ENCODE measurements around the gene BMX.

Gene BMX

GRCh38 chrX:15465896-15466651 is 34.5 kb upstream of the BMX start:
- Histone ChIP-seq H3K9ac (ENCODE audit: low read length) (0 out of 2 replicates have a peak overlapping the region, but pooled peaks have one; percentile 1), H3K27me3 (ENCODE audit: low read depth, low read length) (no peaks in the 10 kb centered on the region), H3K4me1 (ENCODE audit: low read length) (peaks cover 45% of the 10 kb centered on the region), H3K36me3 (replicated peaks; ENCODE audit: low read depth, low read length) (no peaks in the 10 kb centered on the region), H2AFZ (ENCODE audit: low read depth, low read length) (no peak overlapping the region), H3K4me3 (ENCODE audit: low read length) (peak overlapping the region; percentile 44), H3K4me2 (ENCODE audit: low read length) (peak overlapping the region; percentile 76), H3K27ac (ENCODE audit: low read length) (peak overlapping the region; percentile 63), H3K9me3 (ENCODE audit: insufficient read depth, low read length) (no peaks in the 10 kb centered on the region), H4K20me1 (ENCODE audit: insufficient read depth, low read length) (no peaks in the 10 kb centered on the region), H3K79me2 (ENCODE audit: low read length) (no peaks in the 10 kb centered on the region)
- TF ChIP-seq EZH2phosphoT487 (IDR thresholded peaks at IDR 0.05; ENCODE audit: low read depth) (no peak), CTCF (IDR thresholded peaks at IDR 0.05; ENCODE audit: low read depth, low read length) (peak; percentile 72)

- peaks cover 51% of the 10 kb centered on the region for H3K4me1 ChIP-seq (ENCODE audit: low read length)
- no peaks in the 10 kb centered on the region for H3K27me3 ChIP-seq (ENCODE audit: low read depth, low read length)
- no peaks in the 10 kb centered on the region for H4K20me1 ChIP-seq (ENCODE audit: insufficient read depth, low read length)
- H3K4me3 ChIP-seq (ENCODE audit: low read length), result no peak overlapping the region
- peak overlapping the region; percentile 35; the same call in 1 of the 2 replicates for H3K4me2 ChIP-seq (ENCODE audit: low read length)
- H3K9me3 ChIP-seq (ENCODE audit: insufficient read depth, low read length), result no peaks in the 10 kb centered on the region
- no peaks in the 10 kb centered on the region for H3K36me3 ChIP-seq (replicated peaks; ENCODE audit: low read depth, low read length)
- H3K9ac ChIP-seq (ENCODE audit: low read length), result no peak overlapping the region; the same call in 1 of the 2 replicates
- peak overlapping the region; percentile 65 for H2AFZ ChIP-seq (ENCODE audit: low read depth, low read length)
- H3K27ac ChIP-seq (ENCODE audit: low read length), result no peak overlapping the region
- peak; percentile 67 for TF ChIP-seq CTCF (IDR thresholded peaks at IDR 0.05; ENCODE audit: low read depth, low read length)
- no peak for TF ChIP-seq EZH2phosphoT487 (IDR thresholded peaks at IDR 0.05; ENCODE audit: low read depth)
- H3K79me2 ChIP-seq (ENCODE audit: low read length), result no peaks in the 10 kb centered on the region
Observed at GRCh38 chrX:15468036-15468435, 32.6 kb upstream of the BMX start.

- no peak overlapping the region for H3K9ac ChIP-seq (ENCODE audit: low read length)
- H3K9me3 ChIP-seq (ENCODE audit: insufficient read depth, low read length), result no peaks in the 10 kb centered on the region
- no peaks in the 10 kb centered on the region for H3K27me3 ChIP-seq (ENCODE audit: low read depth, low read length)
- H3K4me1 ChIP-seq (ENCODE audit: low read length), result peaks cover 45% of the 10 kb centered on the region
- H3K27ac ChIP-seq (ENCODE audit: low read length), result no peak overlapping the region
- no peak overlapping the region for H3K4me3 ChIP-seq (ENCODE audit: low read length)
- H2AFZ ChIP-seq (ENCODE audit: low read depth, low read length), result no peak overlapping the region
- H4K20me1 ChIP-seq (ENCODE audit: insufficient read depth, low read length), result no peaks in the 10 kb centered on the region
- TF ChIP-seq CTCF (IDR thresholded peaks at IDR 0.05; ENCODE audit: low read depth, low read length), result no peak
- TF ChIP-seq EZH2phosphoT487 (IDR thresholded peaks at IDR 0.05; ENCODE audit: low read depth), result no peak
- no peaks in the 10 kb centered on the region for H3K79me2 ChIP-seq (ENCODE audit: low read length)
- H3K36me3 ChIP-seq (replicated peaks; ENCODE audit: low read depth, low read length), result no peaks in the 10 kb centered on the region
- no peak overlapping the region for H3K4me2 ChIP-seq (ENCODE audit: low read length)
Observed at GRCh38 chrX:15469613-15470012, 31.0 kb upstream of the BMX start.

- no peaks in the 10 kb centered on the region for H4K20me1 ChIP-seq (ENCODE audit: insufficient read depth, low read length)
- H3K79me2 ChIP-seq (ENCODE audit: low read length), result no peaks in the 10 kb centered on the region
- peaks cover 35% of the 10 kb centered on the region for H3K4me1 ChIP-seq (ENCODE audit: low read length)
- H3K9ac ChIP-seq (ENCODE audit: low read length), result no peak overlapping the region
- no peaks in the 10 kb centered on the region for H3K27me3 ChIP-seq (ENCODE audit: low read depth, low read length)
- H3K4me2 ChIP-seq (ENCODE audit: low read length), result peak overlapping the region; percentile 53; the same call in 1 of the 2 replicates
- TF ChIP-seq CTCF (IDR thresholded peaks at IDR 0.05; ENCODE audit: low read depth, low read length) (peak; percentile 80), EZH2phosphoT487 (IDR thresholded peaks at IDR 0.05; ENCODE audit: low read depth) (no peak)
- H3K4me3 ChIP-seq (ENCODE audit: low read length), result no peak overlapping the region
- H3K36me3 ChIP-seq (replicated peaks; ENCODE audit: low read depth, low read length), result no peaks in the 10 kb centered on the region
- H3K9me3 ChIP-seq (ENCODE audit: insufficient read depth, low read length), result no peaks in the 10 kb centered on the region
- H2AFZ ChIP-seq (ENCODE audit: low read depth, low read length), result peak overlapping the region; percentile 35; the same call in 1 of the 2 replicates
- no peak overlapping the region for H3K27ac ChIP-seq (ENCODE audit: low read length)
Observed at GRCh38 chrX:15471028-15471427, 29.6 kb upstream of the BMX start.

All from OCI-LY3 (cell line).